GM13977 (cell line): ENCODE results near the gene ZBTB7C.

ENCODE experiments used
- DNase-seq: peaks from one replicate; pipeline ENCODE4 v3.0.0; 2012; ENCODE audit warnings: low spot score
- in situ Hi-C: fragments of 300-500 bp; cut with MboI; formaldehyde crosslinking; loops from one replicate; pipeline ENCODE4 v1.12.0; 2022; ENCODE audit warnings: low sequenced_read_pairs, low pct_unique_long_range_greater_than_20kb, mixed read lengths, inconsistent platforms; ENCODE audit not compliant: unreplicated experiment
- TF ChIP-seq, protein P1 (sequence below): IDR thresholded peaks from 2 replicates; pipeline ENCODE4 v1.5.1; 2012; ENCODE audit warnings: mild to moderate bottlenecking, control low read depth; ENCODE audit not compliant: insufficient read depth; ENCODE audit errors: extremely low read depth, missing control alignments

The ZBTB7C gene

GRCh38 chr18:48392268-48392667, 16.9 kb downstream of the ZBTB7C start:
- DNase-seq, result no peak
- TF ChIP-seq, protein P1, sequence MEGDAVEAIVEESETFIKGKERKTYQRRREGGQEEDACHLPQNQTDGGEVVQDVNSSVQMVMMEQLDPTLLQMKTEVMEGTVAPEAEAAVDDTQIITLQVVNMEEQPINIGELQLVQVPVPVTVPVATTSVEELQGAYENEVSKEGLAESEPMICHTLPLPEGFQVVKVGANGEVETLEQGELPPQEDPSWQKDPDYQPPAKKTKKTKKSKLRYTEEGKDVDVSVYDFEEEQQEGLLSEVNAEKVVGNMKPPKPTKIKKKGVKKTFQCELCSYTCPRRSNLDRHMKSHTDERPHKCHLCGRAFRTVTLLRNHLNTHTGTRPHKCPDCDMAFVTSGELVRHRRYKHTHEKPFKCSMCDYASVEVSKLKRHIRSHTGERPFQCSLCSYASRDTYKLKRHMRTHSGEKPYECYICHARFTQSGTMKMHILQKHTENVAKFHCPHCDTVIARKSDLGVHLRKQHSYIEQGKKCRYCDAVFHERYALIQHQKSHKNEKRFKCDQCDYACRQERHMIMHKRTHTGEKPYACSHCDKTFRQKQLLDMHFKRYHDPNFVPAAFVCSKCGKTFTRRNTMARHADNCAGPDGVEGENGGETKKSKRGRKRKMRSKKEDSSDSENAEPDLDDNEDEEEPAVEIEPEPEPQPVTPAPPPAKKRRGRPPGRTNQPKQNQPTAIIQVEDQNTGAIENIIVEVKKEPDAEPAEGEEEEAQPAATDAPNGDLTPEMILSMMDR, result no peak
- in situ Hi-C loops, result no loop called here

DNA sequence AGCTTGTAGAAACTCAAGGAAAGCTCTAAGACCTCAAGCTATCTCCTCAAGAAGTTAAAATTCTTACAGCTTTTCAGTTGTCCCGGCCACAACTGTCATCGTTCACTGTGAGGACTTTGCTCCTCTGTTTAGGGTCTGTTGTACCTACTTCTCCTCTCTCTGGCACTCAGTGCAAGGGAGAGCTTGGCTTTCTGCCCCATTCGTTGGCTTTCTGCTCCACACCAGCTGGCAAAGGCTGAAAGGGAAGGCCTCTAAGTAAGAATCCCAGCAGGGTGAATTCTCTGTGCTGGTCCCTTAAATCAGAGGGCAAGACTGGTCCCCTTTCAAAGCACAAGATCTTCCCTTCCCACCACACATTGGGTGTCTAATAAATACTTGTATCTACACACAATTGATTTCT, 17.3 kb downstream of the ZBTB7C start:
- in situ Hi-C loops, result no loop called here
- TF ChIP-seq, protein P1, result no peak
- no peak for DNase-seq

DNA sequence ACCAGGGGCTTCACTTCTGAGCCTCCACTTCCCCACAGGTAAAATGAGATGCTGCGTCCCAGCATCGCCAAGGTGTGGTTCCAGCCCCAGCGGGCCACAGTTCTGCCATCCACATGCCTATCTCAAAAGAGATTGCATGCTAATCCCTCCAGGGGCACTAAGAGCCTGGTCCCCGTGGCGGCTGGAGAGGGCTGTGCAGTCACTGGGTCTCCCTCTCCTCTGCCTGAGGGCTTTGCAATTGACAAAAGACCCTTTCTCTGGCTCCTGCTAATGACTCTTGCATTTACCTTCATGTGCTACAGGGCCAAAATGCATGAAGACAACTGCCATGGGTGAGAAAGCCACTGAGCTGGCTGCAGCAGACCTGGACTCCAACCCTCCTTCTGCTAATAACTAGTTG, 18.5 kb downstream of the ZBTB7C start:
- in situ Hi-C loops, result no loop called here
- TF ChIP-seq, protein P1, result no peak
- no peak for DNase-seq

GRCh38 chr18:48388478-48388877, 20.7 kb downstream of the ZBTB7C start:
- in situ Hi-C loops, result no loop called here
- no peak for DNase-seq
- TF ChIP-seq, protein P1, result no peak

GRCh38 chr18:48387300-48387699, 21.9 kb downstream of the ZBTB7C start:
- in situ Hi-C loops, result no loop called here
- TF ChIP-seq, protein P1, result no peak

DNA sequence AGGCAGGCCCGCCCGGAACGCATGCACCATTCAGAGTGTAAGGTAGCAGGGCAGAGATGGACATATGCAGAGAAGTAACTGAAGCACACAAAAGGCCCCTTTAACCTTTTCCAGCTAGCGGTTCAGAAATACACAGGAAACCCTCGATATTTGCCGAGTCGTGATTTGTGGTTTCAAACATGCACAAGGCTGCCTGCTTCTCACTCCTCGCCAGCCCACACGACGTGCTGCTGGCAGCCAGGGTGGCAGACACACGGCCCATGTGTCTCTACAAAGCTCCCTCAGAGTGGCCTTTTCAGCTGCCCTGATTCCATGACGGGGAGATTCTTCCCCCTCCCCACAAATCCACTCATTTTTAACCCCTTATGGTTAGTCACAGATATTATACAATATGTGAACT, 23.6 kb downstream of the ZBTB7C start:
- DNase-seq, result no peak
- TF ChIP-seq, protein P1, result no peak
- in situ Hi-C loops, result no loop called here

More at GRCh38 chr18:48387300-48387699, 21.9 kb downstream of the ZBTB7C start:
- DNase-seq, result no peak

GRCh38 chr18:48376934-48377333, 32.2 kb downstream of the ZBTB7C start:
- TF ChIP-seq, protein P1, result no peak
- in situ Hi-C loops, result no loop called here
- DNase-seq, result no peak
